ENCODE results near the gene SORL1.
A peak's percentile ranks its signal among the peaks of the same experiment; 100 is the strongest.

The SORL1 gene

GRCh38 chr11:121670805-121671282 lies 218.7 kb downstream of the SORL1 start:
- DNase-seq = no peak

DNA sequence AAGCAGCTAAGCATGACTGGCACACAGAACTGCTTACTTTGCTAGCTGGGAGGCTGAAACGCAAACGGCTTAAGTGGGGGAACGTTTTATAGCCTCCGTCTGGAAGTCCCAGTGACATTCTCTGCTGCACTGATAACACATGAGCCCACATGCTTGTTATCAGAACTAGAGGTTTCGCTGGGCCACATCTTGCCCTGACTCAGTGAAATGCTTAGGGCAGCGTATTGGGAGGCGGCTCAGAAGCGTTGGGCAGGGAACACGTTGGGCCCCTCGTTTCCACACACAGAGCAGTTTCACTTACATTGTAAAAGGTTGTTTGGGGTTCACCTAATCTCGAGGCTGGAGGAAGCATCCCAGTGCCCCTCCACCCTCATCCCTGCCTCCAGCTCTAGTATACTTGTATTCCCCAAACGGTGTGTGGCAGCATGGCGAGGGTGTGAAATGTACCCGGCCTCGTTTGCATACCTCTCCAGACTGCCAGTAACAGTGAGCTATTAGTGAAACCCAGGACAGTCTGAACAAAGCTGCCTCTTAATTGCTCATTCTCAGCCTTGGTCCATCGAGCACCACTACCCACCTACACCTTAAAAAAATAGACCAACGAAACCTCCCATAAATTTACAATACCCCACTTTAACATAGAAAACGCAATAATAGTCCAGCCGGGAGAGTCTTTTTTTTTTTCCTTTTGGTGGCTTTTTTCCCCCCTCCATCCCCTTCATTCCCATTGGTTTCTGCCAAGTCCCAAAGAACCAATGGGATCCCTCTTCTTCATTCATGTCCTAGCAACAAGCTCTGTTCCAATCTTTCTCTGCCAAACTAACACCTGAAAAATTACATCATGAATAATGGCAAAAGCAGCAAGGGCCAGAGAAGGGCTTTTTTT lies 219.4 kb downstream of the SORL1 start:
- peak; percentile 3 for DNase-seq

DNA sequence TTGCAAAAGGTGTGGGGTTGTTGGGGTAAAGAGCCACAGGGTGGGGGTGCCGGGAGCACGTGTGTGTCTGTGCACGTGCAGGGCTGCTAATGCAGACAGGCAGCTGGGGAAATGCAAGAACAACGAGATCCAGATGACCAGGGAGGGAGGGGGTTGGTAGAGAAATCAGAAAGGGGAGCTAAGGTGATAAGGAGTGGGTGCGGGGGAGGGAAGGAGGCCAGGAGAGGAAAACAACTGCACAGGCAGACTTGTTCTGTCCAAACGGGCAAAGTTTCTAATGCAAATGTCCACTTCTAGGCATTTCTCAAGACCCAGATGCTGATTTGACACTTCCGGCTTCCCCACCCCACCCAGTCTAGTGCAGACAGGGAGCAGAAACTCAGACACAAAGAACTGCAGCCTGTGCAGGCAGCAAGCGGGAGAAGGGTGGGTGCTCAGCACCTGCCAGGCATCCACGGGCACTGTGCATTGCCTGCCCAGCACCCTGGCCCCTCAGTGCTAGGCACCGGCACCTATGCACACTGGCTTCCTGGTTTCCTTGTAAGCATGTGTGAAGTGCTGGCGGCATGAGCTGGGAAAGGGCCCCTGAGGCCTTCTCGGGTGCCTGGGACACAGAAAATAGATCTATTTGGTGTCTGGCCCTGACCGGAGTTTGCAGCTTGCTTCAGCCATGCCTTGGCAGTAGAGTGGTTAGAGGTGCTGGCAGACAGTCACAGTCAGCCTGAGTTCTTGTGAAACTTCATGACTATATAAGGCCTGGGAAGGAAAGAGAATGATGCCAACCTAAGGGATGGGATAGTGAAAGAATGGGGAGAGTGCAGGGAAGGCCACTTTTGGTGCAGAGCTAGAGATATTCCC lies 220.7 kb downstream of the SORL1 start:
- DNase-seq = no peak

DNA sequence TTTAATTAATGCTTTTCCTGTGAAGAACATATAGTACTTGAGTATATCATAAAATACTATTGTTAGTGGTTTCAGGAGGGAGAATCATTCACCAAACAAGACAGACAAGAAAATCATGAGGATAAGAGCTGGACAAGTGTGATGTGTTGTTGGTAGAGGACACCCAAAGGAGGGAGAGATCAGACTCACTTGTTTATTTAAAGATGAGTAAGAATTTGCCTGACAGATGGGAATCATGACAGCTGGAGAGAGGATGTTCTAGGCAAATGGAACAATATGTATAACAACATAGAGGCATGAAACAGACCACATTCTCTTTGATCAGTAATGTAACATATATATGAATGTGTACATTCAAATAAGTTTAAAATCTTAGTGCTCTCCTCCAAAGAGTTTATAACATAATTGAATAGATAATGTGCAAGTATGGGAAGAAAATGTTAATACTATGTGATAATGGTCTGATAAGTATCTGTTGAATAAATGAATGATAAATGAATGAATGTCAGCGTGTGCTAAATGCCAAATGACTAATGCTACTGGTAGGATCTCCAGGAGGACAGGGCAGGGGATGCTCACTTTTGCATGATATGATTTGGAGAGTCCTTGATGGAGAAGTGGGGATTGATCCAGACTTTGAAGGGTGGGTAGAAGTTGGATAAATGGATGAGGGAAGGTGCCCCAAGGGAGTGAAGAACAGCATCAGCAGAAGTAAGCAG lies 229.6 kb downstream of the SORL1 start:
- no peak for DNase-seq

Data from hematopoietic multipotent progenitor cell treated with erythropoietin and hydrocortisone succinate and interleukin-3 and kit ligand, for 6 days (in vitro differentiated cells).